HG03558 (cell line): ENCODE measurements around the gene HES3.
"Not testable (repeated sequence)": the region's sequence is repeated elsewhere in the genome, so short reads cannot be mapped to it uniquely, and the experiment has no call there.

Experiments used
- ATAC-seq: cut with Tn5 transposase; IDR thresholded peaks from one replicate; pipeline ENCODE4 v1.9.1; 2021; ENCODE audit warnings: moderate number of reproducible peaks; ENCODE audit not compliant: unreplicated experiment; ENCODE audit errors: extremely low read depth

HES3 gene

DNA sequence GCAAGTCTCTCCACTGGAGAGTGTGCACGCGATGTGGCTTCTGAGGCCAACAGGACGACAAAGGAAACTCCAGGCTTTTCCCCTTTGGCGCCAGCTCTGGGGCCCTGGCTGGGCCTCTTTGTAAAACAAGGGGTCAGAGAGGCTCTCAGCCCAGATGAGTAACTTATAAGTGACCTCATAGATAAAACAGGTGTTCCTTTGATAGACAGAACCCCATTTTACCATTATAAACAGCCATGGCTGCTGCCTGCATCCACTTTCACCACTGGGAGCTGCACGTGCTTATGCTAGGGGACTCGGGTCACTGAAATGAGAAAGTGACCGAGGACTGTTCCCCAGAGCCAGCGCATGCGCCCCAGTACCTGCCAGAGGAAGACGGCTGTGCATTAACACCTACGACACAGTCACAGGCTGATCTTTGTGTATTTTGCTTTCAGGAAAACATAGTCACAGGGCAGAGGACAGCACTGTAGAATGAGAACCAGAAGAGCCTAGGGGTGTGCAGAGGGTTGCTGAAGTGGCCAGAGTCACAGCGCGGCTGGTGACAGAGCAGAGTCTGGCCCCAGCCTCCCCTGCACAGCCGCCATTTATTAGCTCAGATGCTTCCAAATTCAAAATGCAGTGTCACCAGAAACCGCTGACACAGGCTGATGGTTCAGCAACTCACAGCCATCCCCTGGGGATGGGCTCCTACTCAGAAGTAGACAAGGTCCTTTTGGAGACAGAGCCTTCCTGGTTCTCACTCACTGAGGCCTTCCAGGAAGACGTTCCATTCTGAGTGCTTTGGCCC is 25.4 kb upstream of the HES3 start:
- ATAC-seq: no peak

DNA sequence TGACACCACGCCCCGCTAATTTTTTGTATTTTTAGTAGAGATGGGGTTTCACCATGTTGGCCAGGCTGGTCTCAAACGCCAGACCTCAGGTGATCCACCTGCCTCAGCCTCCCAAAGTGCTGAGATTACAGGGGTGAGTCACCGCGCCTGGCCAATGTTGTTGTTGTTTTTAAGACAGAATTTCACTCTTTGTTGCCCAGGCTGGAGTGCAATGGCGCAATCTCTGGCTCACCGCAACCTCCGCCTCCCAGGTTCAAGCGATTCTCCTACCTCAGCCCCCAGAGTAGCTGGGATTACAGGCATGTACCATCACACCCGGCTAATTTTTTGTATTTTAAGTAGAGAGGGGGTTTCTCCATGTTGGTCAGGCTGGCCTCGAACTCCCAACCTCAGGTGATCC is 24.3 kb upstream of the HES3 start:
- ATAC-seq: not testable (repeated sequence)

DNA sequence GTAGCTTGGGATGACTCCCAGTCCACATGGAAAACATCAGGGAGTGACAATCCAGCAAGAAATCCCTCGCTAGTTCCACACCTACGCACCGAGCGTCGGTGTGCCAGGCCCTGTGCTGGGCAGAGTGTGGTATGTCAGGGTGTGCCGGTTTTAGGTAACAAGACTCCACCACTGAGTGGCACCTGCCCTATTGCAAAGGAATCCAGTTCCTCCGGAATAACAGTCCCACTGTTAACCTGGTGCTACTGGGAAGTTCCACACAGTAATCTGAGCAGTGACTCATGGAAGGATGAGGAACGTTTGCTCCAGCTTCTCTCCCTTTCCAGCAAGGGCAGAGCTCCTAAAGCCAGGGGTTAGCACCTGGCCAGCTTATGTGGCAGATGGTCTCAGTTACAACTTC is 23.7 kb upstream of the HES3 start:
- no peak for ATAC-seq

DNA sequence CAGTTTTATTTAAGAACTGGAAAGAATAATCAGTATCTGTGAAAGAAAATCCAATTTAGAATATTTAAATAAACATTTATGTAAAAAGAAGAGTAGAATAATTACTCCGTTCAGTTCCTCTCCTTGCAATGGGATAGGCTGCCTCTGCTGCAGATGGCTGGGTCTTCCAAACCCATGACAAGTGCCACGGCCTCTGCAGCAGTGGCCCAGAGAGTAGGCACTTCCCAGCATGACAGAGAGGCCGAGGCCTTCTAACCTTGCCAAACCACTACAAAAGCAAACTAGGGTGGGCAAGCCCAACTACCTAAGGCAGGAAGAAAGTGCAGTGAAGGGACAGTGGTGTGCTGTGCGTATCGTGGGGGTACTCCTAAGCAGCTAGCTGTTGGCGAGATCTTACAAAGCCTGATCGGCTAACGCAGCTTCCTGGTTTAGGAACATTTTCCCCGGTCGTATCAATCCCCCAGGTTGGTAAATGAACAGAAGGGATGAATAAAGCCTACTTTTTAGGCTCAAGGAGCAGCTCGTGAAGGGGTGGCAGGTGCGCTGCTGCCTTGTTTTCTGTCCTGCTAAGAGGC is 22.7 kb upstream of the HES3 start:
- ATAC-seq: no peak

DNA sequence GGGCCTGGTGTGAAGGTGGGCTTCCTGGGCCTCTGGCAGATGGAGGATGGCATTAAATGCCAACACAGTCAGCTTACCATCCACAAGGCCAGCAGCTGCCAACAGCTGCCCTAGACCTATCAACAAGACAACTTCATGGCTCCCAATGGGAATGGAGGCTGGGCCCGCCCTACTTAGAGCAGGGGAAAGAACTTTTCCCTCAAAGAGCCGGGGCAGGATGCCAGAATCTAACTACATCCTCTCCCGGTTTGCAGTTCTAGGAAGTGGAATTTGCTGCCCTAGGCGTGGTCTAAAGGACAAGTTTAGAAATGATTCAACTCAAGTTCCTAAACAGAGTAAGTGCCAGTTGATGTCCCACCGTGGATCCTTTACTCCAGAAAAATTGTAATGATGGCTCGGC is 21.3 kb upstream of the HES3 start:
- ATAC-seq: no peak

DNA sequence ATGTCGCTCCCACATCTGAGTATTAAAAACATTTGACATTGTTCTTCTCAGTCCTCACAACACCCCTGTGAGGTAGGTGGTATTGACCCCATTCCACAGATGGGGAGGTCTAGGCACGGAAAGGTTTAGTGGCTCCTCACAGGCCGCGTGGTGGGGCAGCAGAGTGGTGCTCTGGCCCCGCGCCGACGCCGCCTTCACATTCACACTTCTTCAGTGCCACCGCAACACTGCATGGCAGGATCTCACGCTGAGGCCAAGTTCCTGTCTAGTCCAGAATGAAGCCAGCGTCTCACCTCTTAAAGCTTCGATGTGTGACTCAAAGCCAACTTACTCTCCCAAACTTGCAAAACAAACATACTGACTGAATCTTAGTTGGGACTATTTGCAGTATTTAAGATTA is 20.4 kb upstream of the HES3 start:
- ATAC-seq: no peak

DNA sequence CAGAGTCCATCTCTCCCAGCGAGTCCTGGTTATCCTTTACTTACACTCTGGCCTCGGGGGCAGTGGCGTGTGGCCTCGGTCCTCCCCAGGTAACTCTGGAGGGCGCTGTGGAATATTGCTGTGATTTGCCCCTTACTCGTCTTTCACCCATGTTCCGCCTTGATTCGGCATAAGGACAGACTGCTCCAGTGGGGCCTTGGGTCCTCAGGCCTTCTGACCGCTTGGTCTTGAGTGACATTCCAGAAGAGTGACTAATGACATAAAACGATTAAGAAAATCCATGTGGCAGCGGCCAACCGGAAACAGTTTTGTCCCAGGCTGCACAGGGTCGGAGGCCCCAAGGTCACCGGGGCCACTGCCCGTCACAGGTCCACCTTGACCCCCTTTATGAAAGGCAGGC is 19.3 kb upstream of the HES3 start:
- no peak for ATAC-seq

DNA sequence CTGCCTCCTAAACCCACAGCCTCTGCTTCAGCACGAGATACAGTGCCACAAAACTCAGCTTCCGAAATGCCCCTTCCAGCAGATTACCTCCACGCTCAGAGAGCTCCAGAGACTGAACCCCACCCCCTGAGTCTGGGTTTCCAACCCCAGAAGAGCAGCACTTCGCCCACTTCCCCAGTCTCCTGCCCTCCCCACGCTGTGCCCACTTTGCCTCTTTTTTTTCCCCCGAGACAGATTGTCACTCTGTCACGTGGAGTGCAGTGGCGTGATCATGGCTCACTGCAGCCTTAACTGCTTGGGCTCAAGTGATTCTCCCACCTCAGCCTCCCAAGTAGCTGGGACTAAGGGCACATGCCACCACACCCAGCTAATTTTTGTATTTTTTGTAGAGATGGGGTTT is 18.3 kb upstream of the HES3 start:
- no peak for ATAC-seq

DNA sequence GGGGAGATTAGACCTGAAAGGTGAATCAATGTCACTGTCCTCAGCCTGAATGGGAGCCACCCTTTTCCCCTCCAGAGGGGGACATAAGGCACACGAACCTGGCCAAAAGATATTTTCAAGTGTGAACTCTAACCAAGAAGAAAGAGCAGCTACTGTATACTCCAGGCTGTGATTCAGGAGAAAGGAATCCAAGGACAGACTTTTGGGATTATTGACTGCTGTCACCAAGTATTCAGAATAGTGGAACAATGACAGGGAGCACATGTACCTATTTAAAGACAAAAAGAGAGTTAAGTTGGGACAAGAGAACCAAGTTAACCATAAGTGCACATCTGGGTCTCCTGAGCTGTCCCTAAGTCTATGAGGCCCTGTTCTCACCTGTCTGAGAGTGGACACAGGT is 10.6 kb upstream of the HES3 start:
- ATAC-seq: no peak

DNA sequence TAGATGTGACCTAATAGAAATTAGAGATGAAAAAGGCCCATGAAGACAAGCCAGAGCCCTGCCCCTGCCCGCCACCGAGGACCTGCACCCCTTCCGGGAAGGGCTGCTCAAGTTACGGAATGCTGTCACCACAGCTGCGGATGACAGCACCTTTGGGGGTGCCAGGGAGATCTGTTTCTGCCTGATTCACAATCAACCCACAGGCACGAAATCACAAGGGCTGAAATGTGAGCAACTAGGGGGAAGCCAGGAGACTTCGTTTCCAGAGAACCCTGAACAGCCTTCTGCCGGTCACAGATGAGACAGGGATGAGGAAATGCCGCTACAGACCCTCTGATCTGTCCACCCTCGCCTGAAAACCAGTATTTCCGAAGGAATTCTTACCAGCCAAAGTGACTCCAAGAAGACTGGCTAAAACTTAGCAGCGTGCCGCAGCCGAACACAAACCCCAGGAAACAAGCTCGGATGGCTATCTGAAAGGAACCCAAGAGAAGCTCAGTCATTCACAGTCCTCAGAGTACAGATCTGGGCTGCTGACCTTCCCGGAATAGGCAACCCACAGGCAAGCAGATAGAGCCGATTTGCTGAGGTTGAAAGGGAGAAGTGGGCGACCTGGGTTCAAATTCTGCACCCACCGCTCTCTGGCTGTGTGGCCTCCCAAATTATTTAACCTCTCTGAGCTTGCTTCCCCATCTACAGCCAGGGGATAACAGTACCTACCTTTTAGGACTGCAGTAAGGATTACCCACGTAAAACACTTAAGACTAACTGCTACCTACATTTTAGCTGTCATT is 9.3 kb upstream of the HES3 start:
- no peak for ATAC-seq

DNA sequence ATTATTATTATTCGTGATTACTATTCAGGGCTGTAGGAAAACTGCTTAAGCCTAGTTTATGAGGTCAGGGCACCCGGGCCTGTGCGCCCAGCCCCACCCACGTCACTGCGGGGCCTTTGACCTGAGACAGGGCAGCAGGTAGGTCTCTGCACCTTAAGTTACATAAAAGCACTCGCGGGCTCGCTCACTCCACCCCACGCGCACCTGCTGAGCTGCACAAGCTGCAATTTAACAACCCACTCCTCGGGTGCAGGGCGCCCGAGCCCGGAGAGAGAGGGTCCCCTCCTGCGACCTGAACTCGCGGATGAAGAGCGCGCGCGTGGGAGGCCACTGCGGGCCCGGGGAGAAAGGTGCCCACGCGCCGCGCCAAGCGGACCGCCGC is 8.7 kb upstream of the HES3 start:
- ATAC-seq: peak; percentile 9

DNA sequence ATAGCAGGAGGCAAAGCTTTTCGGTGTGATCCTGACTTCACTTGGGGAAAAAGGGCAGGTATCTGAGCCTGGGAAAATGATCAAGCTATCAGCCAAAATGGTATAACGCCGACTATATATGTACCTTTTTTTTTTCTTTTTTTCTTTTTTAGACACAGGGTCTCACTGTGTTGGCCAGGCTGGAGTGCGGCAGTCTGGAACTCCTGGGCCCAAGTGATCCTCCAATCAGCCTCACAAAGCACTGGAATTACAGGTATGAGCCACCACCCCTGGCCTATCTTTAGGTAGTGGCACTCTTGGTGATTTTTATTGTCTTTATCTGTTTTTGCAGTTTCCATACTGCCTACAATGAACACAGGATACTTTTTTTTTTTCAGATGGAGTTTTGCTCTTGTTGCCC is 6.9 kb upstream of the HES3 start:
- ATAC-seq: no peak

DNA sequence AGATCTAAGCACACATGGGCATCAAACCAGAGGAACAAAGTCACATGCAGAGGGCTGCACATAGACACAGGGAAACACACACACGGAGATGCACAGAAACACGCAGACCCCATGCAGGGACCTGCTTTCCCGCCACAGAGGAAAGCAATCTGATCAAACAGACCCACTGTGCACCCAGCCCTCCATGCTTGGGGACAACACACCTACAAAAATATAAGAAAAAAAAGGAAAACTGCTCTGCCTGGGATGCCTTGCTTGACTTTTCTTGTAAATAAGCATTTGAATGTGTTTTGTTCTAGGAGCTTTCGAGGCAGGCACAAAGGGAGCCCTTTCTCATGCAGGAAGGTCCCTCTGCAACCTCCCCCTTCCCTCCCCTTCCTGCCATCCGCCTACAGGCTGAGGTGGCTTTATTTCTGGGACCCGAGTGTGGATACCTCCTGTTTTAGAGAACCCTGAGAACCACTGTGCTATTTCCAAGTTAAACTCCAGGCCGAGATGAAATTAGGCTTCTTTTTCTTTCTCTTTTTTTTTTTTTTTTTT is 4.7 kb upstream of the HES3 start:
- ATAC-seq: no peak

DNA sequence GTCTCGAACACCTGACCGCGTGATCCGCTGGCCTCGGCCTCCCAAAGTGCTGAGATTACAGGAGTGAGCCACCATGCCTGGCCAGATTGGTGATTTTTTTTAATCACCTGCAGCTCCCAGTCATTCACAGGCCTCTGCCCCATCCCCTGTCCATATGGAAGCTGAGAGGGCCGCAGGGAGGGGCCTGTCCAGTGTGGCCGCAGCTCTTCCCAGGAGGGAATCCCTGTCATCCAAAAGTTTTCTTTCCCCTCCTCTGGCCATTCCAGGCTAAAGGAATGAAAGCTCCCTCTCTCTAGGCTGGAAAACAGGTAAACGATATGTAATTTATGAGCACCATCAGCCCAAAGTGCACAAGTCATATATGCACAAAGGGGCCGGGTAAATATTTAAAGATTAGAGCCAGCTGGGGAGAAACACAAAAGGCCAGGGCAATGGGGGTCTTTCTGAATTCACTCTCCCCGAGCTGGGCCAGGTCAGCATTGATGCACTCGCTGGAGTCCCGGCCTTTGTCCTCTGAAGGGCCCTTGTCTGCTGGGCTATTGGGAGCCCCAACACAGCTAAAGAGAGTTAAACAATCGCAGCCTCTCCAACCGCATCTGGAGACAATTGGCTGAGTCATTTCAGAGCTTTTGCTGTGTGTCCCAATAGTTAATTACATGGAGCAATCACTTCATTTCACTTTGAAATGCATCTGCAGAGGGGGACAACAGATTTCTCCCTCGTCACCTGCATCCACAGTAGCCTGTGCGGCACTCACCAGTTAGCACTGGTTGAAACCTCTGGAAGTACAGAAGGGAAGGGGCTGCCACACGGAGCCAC is 3.8 kb upstream of the HES3 start:
- no peak for ATAC-seq

DNA sequence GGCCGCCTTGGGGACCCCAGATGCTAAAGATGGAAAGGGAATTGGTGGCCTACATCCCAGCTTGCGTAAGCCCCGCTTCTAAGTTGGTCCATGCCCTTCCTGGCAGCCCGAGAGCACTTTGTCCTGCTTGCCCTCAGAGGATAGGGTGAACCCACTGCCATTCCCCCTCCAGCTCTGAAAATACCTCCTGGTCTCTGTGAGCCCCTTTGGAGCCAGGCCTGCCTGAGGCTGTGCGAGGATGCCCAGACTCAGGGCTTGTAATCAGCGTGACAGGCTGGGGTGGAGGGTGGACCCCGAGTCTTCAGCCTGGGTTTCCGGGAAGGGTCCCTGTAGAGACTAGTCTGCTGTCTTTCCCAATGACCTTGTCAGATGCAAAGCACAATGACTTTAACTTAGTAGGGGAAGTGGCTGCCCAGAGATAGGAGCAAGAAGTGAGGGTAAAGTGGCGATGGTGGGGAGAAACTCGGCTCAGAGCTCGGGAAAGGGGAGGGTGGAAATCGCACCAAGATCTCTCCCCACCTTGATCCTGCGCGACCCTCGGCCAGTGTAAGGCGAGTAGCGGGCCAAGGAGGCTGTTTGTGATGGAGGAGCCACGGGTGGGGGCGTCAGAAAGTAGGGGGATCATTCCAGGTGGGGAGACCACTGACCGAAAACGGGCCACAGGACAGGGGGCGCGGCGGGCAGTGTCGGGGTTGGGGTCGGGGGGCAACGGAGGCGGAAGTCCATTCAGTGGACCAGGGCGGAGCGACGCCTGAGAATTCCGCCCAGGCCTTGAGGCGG is 2.7 kb upstream of the HES3 start:
- no peak for ATAC-seq

DNA sequence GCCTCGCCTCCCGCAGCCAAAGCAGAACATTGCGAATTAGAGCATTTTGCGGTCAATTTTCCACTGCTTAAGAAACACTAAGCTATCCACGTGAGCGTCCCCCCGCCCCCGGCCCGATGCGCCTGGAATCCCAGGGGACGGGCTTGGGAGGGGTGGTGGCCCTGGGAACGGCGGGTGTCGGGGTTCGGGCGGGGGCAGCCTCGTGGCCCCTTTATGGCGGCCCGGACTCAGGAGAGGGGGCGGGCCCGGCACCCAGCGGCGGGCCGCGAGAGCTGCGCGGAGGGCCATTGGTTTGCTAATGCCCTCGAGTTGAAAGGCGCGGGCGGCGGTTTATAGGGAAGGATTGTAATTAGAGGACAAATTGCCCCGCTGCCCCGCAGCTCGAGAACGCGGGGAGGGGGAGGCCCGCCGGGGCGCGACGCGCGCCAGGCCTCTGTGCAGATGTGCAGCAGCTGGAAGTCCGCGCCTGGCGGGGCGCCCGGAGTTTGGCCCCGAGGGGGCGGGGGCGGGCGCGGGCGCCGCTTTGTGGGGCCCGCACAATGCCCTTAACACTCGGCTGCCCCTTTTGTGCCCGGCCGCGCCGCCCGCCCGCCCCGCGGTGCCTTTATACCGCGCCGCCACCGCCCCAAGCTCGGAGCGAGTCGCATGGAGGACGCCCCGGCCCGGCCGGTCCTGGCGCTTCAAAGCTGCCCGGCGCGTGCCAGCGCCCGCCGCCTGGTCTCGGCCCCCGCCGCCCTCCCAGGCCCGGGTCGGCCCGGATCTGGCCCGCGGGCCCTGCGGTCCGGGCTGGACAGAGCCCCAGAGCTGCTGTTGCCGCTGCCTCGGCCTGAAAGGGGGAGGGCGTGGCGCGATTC is 1.9 kb upstream of the HES3 start:
- ATAC-seq: no peak

DNA sequence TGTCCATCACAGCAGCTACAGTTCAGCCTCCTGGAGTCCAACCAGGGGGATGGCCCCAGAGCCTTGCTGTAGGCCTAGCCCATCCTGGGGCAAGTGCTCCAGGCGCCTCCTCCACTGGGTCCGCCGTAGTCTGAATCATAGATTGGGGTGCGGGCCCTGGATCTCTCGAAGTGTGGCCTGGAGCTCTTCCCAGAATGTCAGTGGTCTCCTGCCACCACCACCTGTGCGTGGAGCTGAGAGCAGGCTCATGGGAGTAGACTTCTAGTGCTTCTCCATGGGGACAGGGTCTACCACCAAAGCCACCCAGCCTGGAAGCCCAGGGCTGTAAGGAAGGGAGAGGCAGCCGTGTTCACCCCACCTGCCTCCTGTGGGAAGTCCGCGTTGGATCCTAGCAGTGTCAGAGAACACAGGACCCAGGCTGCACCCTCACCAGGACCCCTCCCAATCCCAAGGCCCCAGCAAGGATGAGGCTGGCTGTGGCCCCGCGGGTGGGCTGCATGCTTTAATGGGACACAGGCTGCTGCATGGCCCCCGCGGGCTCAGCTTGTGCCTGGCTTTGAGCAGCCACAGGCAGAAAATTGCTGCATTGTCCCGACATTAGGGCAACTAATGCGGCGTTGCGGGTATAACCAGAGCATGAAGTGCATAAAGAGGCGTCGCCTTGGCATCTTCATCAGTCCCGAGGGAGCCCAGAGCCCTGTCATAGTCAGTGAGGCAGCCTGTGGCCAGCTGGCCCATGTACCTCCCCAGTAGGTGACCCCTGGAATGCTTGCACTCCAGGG is 735 bp upstream of the HES3 start:
- no peak for ATAC-seq

DNA sequence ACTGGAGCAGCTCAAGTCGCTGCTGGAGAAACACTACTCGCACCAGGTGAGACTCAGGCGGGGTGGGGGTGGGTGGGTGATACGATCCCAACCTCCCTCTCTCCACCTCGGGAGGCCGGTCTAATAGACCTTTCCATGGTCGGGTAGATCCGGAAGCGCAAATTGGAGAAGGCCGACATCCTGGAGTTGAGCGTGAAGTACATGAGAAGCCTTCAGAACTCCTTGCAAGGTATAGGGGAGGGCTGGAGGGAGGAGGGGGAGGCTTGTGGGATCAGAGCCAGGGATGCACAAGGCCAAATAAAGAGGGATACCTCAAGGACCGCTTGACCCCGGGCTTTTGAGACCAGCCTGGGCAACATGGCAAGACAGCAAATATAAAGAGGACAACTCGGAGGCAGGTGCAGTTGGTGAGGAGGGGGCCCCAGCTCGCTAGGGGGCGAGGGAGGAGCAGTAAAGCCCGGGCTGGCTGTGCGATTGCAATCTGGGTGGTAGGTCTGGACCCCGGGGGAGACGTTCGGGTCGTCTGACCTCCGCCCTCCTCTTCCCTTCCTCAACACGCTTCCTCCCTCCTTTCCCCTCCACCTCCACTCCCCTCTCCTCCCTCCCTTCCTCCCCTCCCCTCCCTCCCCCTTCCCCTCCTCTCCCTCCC is 546 bp downstream of the HES3 start:
- no peak for ATAC-seq
